ENCODE measurements around the gene CERS6. TPM values are rescaled to one million over a fixed set of nuclear protein-coding genes. Genes with fewer than 3 reads are reported as not detected.
A peak's percentile ranks its signal among the peaks of the same experiment; 100 is the strongest.

CERS6 gene
- polyA plus RNA-seq, 1 donor from 2014 or later: 59.3 TPM

GRCh38 chr2:168461942-168462331 lies 5.9 kb downstream of the CERS6 start:
- no peaks in the 10 kb centered on the region for H3F3A ChIP-seq (ENCODE audit: insufficient read depth, low read length, poor library complexity, severe bottlenecking)
- H3K4me2 ChIP-seq (ENCODE audit: low read length): no peak overlapping the region
- TF ChIP-seq, protein P1, sequence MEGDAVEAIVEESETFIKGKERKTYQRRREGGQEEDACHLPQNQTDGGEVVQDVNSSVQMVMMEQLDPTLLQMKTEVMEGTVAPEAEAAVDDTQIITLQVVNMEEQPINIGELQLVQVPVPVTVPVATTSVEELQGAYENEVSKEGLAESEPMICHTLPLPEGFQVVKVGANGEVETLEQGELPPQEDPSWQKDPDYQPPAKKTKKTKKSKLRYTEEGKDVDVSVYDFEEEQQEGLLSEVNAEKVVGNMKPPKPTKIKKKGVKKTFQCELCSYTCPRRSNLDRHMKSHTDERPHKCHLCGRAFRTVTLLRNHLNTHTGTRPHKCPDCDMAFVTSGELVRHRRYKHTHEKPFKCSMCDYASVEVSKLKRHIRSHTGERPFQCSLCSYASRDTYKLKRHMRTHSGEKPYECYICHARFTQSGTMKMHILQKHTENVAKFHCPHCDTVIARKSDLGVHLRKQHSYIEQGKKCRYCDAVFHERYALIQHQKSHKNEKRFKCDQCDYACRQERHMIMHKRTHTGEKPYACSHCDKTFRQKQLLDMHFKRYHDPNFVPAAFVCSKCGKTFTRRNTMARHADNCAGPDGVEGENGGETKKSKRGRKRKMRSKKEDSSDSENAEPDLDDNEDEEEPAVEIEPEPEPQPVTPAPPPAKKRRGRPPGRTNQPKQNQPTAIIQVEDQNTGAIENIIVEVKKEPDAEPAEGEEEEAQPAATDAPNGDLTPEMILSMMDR (IDR thresholded peaks at IDR 0.05; ENCODE audit: poor library complexity, severe bottlenecking): peak; percentile 15
- TF ChIP-seq SMC3 (conservative IDR thresholded peaks at IDR 0.05; ENCODE audit: poor library complexity): no peak
- H4K20me1 ChIP-seq (ENCODE audit: insufficient read depth): no peaks in the 10 kb centered on the region
- no peaks in the 10 kb centered on the region for H3K27me3 ChIP-seq (ENCODE audit: insufficient read depth, low read depth, low read length)
- H2AFZ ChIP-seq (ENCODE audit: low read depth, low read length): no peak overlapping the region
- no peak overlapping the region for H3K27ac ChIP-seq (ENCODE audit: low read length)
- H3K36me3 ChIP-seq (ENCODE audit: insufficient read depth, low read length): no peaks in the 10 kb centered on the region
- H3K9ac ChIP-seq (ENCODE audit: low read length): no peak overlapping the region
- no peak overlapping the region for H3K4me3 ChIP-seq (ENCODE audit: low read length)
- H3K9me3 ChIP-seq (ENCODE audit: low read length): no peaks in the 10 kb centered on the region
- H3K9me2 ChIP-seq (ENCODE audit: insufficient read depth, low read length): no peaks in the 10 kb centered on the region
- peaks cover 88% of the 10 kb centered on the region for H3K79me2 ChIP-seq (replicated peaks; ENCODE audit: insufficient read depth, low read length)

DNA sequence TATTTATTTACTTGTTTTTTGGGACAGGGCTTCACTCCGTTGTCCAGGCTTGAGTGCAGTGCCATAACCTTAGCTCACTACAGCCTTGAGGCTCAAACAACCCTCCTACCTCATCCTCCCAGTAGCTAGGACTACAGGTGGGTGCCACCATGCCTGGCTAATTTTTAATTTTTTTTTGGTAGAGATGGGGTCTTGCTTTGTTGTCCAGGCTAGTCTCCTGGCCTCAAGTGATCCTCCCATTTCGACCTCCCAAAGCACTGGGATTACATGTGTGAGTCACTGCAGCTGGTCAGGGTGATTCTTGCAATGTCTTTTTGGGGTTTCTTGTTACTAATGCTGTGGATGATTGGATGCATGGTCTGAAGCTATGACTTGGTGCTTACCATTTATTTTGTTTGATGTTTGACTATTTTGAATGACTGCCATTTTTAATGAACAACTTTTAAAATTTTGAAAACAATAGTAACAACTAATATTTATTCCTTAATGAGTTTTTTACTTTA lies 6.5 kb downstream of the CERS6 start:
- Histone ChIP-seq H3K27ac (ENCODE audit: low read length) (no peak overlapping the region), H4K20me1 (ENCODE audit: insufficient read depth) (no peaks in the 10 kb centered on the region), H3K4me3 (ENCODE audit: low read length) (no peak overlapping the region), H3K4me2 (ENCODE audit: low read length) (no peak overlapping the region), H3F3A (ENCODE audit: insufficient read depth, low read length, poor library complexity, severe bottlenecking) (no peaks in the 10 kb centered on the region), H3K9me2 (ENCODE audit: insufficient read depth, low read length) (no peaks in the 10 kb centered on the region), H3K27me3 (ENCODE audit: insufficient read depth, low read depth, low read length) (no peaks in the 10 kb centered on the region), H3K9me3 (ENCODE audit: low read length) (no peaks in the 10 kb centered on the region), H3K36me3 (ENCODE audit: insufficient read depth, low read length) (no peaks in the 10 kb centered on the region), H3K9ac (ENCODE audit: low read length) (no peak overlapping the region), H3K79me2 (replicated peaks; ENCODE audit: insufficient read depth, low read length) (peaks cover 88% of the 10 kb centered on the region), H2AFZ (ENCODE audit: low read depth, low read length) (no peak overlapping the region)
- TF ChIP-seq TAF1 (IDR thresholded peaks at IDR 0.05; ENCODE audit: low read depth) (no peak), SMC3 (conservative IDR thresholded peaks at IDR 0.05; ENCODE audit: poor library complexity) (no peak), POLR2AphosphoS5 (IDR thresholded peaks at IDR 0.05) (no peak), EP300 (conservative IDR thresholded peaks at IDR 0.05; ENCODE audit: poor library complexity, severe bottlenecking) (no peak), REST (IDR thresholded peaks at IDR 0.05; ENCODE audit: borderline replicate concordance) (no peak), MXI1 (conservative IDR thresholded peaks at IDR 0.05; ENCODE audit: poor library complexity, severe bottlenecking) (no peak), RAD21 (conservative IDR thresholded peaks at IDR 0.05) (no peak), EZH2 (IDR thresholded peaks at IDR 0.05; ENCODE audit: borderline replicate concordance, insufficient read depth, low read length, poor library complexity, severe bottlenecking) (no peak)
- TF ChIP-seq, protein P1 (IDR thresholded peaks at IDR 0.05; ENCODE audit: poor library complexity, severe bottlenecking): no peak
